Fibroblast of lung (primary cell): Measurements from ENCODE around the gene ANKRD65.

Source experiments
- CTCF ChIP-seq, 2 donors: IDR thresholded peaks in 1 of 2; conservative IDR thresholded peaks in 1 of 2; 1 replicate in 1 of 2; 2 replicates in 1 of 2; pipeline ENCODE4 v1.5.1; 2011 to 2012; ENCODE audit warnings: low read length in 2 of 2, control low read depth in 1 of 2, inconsistent platforms in 1 of 2, low read depth in 1 of 2, mild to moderate bottlenecking in 1 of 2
- EZH2 ChIP-seq: IDR thresholded peaks from 2 replicates; pipeline ENCODE4 v1.5.1; 2012; ENCODE audit warnings: low read length, control low read depth, mild to moderate bottlenecking; ENCODE audit errors: missing control alignments

- TF ChIP-seq CTCF (conservative IDR thresholded peaks at IDR 0.05 in 1 of 2, IDR thresholded peaks at IDR 0.05 in 1 of 2; ENCODE audit: low read depth in 1 of 2, low read length in 2 of 2) (no peak), EZH2 (no peak)
These were observed 28.1 kb upstream of the ANKRD65 start, which contains the start of gene ATAD3C for GRCh38 chr1:1449099-1449739.
